GM21717 (cell line): Measurements from ENCODE around the gene ROBO1.
"Not testable (repeated sequence)": the region's sequence is repeated elsewhere in the genome, so short reads cannot be mapped to it uniquely, and the experiment has no call there.

Source experiments
- ATAC-seq: cut with Tn5 transposase; IDR thresholded peaks from one replicate; pipeline ENCODE4 v1.9.1; 2021; ENCODE audit warnings: mild to moderate bottlenecking, moderate library complexity; ENCODE audit not compliant: unreplicated experiment

Gene ROBO1

DNA sequence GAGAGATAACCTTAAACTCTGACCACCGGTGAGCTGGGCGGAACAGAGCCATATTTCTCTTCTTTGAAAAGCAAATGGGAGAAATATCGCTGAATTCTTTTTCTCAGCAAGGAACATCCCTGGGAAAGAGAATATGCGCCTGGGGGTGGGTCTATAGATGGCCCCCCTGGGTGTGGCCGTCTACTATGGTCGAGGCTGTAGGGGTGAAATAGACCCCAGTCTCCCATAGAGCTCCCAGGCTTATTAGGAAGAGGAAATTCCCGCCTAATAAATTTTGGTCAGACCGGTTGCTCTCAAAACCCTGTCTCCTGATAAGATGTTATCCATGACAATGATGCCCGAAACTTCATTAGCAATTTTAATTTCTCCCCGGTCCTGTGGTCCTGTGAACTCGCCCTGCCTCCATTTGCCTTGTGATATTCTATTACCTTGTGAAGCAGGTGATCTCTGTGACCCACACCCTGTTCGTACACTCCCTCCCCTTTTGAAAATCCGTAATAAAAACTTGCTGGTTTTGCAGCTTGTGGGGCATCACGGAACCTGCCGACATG, 441.9 kb downstream of the ROBO1 start:
- ATAC-seq = not testable (repeated sequence)

DNA sequence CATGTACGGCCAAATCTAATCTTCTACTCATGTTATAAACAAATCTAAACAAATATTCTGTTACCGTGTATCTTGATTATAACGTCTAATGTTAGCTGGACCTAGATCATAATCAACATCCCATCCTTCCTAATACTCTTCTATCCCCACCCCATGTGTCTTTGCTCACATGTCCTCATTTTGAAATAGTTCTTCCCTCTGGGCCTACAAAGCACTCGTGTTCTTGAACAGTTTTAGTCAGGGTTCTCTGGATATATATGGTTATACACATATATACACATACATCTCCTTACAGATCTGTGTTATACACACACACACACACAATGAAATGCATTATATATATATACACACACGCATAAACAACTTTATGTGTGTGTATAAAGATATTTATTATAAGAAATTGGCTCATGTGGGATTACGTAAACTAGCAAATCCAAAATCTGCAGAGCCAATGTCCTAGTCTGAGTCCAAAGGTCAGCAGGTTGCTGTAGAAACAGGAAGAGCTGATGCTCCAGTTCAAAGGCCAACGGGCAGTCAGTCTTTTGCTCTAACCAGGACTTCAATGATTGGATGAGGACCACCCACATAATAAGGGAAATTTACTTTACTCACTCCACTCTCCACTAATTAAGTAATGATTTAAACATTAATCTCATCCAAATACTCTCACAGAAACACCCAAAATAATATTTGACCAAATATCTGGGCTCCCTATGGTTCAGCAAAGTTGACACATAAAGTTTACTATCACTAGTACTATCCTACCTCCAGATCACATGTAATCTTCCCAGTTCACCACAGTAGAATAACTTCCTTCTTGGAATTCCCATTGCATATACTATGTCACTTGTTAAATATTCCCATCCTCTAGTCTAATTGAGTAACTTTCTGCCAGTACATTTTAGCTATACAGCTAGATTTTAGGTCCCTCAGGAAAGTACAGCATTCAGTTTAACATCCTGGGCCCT, 450.0 kb downstream of the ROBO1 start:
- no peak for ATAC-seq

DNA sequence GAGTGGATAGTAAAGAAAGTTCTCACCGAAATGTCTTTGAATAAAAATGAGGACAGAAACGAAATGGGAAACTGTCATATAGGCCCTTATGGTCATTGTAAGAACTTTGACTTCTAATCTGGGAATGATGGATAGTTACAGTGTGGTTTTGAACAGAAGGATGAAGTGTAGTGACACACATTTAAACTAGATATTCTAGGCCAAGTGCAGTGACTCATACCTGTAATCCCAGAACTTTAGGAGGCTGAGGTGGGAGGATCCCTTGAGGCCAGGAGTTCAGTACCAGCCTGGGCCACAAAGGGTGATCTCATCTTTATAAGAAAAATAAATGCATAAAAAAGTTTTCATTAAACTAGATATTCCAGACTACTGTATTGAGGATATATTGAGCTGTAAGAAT, 452.8 kb downstream of the ROBO1 start:
- ATAC-seq = no peak

DNA sequence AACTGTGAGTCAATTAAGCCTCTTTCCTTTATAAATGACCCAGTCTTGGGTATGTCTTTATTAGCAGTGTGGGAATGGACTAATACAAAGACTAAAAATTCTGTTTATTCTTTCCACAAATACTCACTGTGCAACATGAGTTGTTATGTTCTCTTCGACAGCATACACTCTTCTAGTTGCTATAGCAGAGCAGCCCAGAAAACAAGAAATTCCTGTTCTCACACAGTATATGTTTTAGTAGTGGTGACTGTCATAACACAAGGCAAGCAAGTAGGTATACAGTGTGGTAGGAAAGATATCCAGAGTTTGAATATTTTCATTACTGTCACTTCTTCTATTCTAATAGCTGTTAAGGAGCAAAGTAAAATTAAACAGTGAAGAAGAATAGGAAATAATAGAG, 453.3 kb downstream of the ROBO1 start:
- ATAC-seq = no peak

DNA sequence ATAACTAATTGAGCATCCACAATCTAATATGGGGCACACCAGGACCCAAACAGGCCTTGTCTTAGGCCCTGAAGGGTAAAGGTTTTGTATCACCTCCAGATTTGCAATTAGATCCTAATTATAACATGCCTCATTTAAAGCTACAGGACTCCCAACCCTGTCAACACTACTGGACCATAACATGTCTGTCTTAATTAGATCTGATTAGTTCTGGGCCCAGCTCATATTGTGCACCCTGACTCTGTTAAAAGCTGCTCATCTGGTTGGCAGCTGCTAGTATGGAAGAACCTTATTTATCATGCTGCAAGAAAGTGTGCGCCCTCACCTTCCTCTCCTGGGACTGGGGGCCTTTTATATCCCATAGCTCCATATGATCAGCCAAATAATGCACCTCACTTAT, 457.8 kb downstream of the ROBO1 start:
- no peak for ATAC-seq

DNA sequence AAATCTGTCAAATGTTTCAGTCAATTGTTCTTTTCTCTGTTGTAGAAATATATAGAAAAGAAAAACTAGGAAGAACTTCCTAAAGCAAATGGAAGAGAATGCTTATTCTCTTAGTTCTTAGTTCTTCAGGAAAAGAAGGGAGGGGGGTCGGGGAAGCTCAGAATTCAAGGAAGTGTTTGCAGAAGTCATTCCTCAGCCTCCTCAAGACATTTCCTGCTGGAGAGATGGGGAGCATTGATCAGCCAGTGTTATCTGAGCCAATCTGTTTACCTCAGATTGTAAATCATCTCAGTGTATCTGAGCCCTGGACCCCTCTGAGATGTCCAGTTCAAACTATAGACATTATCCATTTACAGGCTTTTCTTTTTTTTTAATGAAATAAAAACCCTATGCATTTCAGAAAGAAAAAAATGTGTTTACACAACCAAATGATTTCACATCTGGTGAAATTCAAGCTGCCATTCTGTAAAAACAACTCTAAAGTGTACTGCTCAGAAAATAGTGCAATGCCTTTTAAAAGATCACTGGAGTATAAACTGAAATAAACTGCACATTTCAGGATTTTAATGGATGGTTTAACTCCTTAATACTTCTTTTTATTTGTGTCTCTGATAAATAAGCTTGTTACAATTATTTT, 460.7 kb downstream of the ROBO1 start:
- no peak for ATAC-seq

DNA sequence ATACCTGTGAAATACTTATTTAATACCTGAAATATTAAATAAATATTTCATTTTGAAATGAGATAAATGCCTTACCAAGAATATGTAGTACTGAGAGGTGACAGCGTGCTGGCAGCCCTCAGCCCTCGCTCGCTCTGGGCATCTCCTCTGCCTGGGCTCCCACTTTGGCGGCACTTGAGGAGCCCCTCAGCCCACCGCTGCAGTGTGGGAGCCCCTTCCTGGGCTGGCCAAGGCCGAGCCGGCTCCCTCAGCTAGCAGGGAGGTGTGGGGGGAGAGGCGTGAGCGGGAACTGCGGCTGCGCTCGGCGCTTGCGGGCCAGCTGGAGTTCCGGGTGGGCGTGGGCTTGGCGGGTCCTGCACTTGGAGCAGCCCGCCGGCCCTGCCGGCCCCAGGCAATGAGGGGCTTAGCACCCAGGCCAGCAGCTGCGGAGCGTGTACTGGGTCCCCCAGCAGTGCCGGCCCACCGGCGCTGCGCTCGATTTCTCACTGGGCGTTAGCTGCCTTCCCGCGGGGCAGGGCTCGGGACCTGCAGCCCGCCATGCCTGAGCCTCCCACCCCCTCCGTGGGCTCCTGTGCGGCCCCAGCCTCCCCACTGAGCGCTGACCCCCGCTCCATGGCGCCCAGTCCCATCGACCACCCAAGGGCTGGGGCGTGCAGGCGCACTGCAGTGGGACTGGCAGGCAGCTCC, 467.7 kb downstream of the ROBO1 start:
- not testable (repeated sequence) for ATAC-seq

DNA sequence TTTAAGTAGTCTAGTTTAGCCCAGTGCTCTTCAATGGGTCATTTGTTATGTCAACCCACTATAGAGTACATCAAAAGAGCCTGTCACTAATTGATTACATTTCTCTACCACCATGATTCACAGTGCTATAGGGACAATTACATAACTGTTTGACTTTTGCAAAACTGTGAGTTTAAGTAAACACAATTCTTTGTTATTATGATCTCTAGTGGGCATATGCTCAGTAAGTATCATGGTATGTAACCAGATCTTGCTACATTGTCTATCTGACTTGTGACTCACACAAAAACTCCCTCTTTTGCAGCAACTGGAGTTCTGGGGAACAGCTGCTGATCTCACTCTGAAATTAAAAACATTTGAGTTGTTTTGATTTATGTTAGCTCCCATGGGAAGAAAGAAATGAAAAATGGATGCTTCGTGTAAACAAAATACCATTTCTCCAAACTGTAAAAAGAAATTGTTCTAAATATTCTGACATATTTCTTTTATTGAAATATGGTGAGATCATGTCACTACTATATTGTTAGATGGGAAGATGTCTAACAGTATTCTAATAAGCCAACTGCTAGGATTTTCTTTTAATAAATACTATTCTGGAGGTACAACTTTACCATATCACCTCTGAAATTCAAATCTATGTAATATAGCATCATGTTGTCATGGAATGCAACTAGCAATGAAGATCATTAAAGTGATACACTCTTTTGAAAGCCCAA, 470.4 kb downstream of the ROBO1 start:
- no peak for ATAC-seq

DNA sequence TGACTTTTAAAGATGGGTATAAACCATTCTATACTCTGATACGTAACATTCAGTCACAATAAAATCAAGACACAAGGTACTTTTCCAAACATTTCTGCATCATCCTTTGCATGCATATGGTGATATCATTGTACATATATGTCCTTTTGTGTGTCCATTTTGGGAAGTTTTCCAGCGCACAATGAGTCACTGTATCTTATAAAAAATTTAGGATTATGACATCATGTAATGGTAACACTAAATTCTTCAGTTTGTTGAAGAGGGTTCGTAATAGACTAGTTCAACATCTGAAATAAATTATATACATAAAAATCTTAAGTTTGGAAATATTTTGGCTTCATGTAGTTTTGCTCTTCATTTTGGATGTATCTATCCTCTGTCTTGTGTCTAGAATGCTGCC, 480.9 kb downstream of the ROBO1 start:
- no peak for ATAC-seq

DNA sequence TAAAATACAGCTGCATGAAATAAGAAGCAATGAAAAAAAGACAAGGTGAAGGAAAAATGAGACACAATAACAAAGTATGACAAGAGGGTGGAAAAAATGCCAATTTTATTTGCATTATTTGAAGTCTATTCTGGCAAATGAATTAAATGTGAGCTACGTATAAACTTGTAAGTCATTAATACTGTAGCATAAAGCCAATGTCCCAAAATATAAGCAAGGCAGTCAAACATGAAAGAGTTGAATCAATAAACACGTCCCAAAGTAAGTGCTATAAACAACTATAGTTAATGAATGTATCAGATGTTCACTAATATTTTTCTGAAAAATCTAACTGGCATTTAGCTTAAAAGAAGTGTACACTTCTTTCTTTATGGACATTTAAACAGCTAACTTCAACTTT, 481.9 kb downstream of the ROBO1 start:
- ATAC-seq = no peak

DNA sequence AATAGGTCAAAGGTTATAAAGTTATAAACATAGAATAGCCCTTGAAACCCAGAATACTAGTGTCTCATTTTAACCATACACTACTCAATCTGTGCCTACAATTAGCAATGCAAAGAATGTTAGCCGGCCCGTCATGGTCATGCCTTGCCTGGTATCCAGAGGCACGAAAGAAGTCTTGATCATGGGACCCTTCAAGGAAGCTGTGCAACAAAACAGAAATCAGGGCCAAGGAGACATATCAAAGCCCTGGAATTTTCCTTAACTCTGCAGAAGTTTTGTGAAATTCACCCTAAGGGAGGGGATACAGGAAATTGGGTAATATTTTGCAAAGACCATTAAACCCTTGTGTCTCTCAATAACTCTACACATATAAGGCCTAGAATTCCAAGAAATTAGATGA, 482.4 kb downstream of the ROBO1 start:
- ATAC-seq = no peak

DNA sequence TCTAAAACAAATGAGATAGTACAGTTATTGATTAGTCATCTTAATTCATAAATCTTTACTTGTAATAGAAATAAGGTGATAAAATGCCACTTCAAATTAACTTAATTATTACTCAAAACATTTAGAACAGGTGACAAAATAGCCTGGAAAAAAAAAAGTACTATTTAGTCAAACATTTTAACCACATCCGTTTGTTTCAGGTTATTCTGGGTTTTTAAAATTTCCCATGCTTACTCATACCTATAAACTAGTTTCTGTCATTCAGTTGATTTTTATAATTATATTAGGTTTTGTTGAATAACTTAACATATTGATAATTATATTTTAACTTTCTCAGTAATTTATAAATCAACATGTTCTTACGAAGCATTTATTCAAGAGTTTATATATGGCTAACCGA, 483.0 kb downstream of the ROBO1 start:
- ATAC-seq = no peak

DNA sequence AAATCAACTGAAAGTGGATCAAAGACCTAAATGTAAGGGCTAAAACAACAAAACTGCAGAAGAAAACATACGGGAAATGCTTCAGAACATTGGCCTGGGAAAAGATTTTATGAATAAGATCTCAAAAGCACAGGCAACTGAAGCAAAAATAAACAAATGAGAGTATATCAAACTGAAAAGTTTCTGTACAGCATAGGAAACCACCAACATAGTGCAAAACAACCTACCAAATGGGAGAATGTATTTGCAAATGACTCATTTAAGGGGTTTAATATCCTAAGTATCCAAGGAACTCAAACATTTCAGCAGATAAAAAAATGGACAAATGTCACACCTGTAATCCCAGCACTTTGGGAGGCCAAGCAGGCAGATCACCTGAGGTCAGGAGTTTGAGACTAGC, 489.1 kb downstream of the ROBO1 start:
- ATAC-seq = no peak

DNA sequence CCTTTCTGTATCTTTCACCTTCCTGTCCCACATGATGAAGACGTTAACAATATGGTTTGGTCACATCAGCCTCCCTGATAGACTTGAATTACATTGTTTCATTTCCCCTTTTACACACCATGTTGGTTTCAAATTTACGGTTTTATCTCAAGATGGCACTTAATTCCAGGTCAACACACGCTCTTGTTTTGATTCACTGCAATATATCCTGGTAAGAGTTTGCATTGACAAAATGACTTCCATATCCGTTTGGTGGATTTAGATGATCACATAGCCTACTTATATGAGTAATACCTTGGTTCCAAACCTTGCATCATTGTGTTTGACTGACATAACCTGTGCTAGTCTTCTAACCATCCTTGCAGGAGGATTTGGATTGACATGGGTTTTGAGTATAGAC, 499.4 kb downstream of the ROBO1 start:
- ATAC-seq = no peak

DNA sequence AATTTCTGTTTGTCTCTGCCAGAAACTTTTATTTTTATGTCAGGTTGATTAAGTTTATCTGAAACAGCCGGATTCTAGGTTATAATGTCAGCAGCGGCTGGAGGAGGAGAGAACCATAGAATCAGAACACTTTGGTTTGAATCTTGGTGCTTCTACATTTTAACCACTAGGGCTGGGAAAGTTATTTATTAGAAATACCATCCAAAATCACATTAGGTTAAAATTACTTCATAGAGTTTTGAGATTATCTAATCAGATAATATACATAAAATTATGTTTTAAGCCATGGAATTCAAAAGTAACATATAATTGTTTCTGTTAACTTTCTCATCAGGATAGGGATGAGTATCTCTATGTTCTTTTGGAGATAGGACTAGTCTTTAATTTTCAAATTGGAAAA, 502.9 kb downstream of the ROBO1 start:
- no peak for ATAC-seq

DNA sequence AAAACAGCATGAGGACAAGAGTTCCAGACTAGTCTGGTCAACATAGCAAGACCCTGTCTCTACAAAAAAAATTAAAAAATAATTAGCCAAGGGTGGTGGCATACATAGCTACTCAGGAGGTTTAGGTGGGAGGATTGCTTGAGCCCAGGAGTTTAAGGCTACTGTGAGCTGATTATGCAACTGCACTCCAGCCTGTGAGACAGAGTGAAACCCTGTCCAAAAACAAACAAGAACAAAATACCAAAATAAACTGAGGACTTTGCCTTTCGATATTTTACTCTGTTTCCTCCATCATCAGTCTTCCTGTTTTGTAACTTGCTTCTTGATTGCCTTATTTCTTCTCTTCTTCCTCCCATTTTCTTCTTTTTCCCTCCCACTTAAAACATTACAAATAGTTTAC, 504.4 kb downstream of the ROBO1 start:
- no peak for ATAC-seq

DNA sequence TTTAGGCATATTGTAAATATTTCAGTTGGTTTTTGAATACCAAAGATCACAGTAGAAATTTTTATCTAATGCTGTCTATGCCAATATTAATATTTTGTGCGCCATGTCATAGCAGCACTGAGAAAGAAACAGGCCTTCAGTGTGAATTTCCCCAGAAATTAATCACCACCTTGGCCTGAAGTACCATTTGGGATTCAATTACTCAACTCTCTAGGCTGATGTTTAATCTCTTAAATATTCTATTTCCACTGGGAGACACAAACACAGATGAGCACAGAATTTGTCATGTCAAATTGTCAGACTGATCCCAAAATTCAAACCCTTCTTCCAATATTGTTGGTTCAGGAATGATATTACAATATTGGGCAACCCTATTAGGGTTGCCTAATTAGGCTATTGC, 509.3 kb downstream of the ROBO1 start:
- ATAC-seq = no peak

DNA sequence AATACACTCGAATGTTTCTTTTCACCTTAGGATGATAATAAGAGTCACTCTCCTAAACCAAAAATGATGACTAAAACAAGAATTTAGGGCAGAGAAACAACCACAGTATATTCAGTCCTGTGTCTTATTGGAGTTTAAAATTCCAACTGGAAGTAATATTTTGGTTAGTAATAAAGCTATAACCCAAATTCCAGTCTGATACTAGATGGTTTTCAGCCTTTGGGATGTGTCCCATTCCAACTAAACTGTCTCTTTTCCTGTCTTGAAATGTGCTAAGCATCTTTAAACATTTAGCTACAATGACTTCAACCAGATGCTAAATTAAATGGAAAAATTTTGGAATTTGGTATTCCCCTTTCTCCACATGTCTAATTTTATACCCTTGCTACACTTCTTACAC, 510.0 kb downstream of the ROBO1 start:
- no peak for ATAC-seq

DNA sequence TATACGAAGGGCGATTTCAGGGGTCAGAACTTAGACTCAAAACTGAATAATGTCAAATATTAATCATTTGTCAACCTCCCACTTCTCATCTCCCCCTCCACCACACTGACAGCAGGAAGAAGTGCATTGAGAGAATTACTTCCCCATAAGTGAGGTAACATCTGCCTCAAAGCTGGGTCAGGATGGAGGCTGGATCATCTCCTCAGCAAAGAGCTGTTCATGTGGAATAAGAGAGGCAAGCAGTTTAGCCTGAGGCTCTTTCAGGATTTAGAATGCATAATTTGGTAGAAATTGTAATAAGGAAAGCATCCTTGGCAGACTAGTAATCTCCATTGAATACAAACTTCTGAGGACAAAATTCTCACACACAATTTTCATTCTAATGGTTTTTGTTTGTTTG, 512.1 kb downstream of the ROBO1 start:
- no peak for ATAC-seq

DNA sequence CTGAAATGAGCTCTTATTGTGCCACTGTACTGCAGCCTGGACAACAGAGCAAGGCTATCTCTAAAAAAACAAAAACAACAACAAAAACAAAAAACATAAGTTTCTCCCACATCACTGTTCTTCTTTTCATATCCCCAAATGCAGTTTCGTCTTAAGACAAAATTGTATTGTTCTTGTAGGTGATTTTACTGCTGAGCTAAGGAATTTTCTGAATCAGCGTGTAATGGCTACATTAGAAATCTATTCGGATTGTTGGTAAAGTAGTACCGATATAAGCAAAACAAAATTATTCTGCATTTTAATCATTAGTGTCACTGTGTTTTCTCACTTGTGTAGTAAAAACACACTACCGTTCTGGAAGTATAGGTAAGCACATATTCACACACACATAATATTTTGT, 512.5 kb downstream of the ROBO1 start:
- ATAC-seq = no peak

DNA sequence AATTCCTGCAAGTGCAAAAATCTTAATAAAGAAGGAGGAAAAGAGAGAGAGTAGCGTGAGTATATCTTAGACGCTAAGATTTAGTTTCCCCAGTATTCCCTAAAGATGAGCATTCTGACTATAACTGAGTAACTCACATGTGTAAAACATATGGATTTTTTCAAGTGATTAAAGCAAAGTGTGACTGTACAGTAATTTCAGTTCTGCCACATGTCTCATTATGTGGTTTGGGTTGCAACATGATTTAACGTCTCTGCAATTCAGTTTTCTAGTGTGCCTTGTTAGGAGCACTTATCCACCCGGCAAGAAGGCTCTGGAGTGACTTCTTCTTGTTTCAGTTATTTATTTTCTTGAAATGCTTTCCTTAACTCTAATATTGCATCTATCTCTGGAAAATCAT, 514.1 kb downstream of the ROBO1 start:
- ATAC-seq = no peak
